Omental fat pad (tissue), 4 donors: ENCODE measurements around the gene RAB11FIP4. TPM values are rescaled to one million over a fixed set of nuclear protein-coding genes. Genes with fewer than 3 reads are reported as not detected.
A peak's percentile ranks its signal among the peaks of the same experiment; 100 is the strongest.

Source experiments
- ATAC-seq: fragments of 150-250 bp; one replicate; pipeline ENCODE4 v1.9.1; 2016; ENCODE audit warnings: mild to moderate bottlenecking, moderate library complexity; ENCODE audit not compliant: low FRiP score
- DNase-seq: peaks from one replicate; pipeline ENCODE4 v3.0.0-alpha.2; 2019; ENCODE audit warnings: low spot score
- total RNA-seq, 4 donors: library from RNA; depleted of rRNA; stranded (reverse); fragments of >200 nt; gene quantifications; one replicate each; pipeline ENCODE4 v1.1.0, GENCODE V29; 2016
- TF ChIP-seq, protein P1 (sequence below), 3 donors: fragments of 450-650 bp; IDR thresholded peaks; one replicate each; pipeline ENCODE4 v1.5.1; 2016 to 2017; ENCODE audit warnings: antibody characterized with exemption in 3 of 3, mild to moderate bottlenecking in 3 of 3, moderate library complexity in 2 of 3

The RAB11FIP4 gene
- total RNA-seq, 4 donors from 2014 or later: 2.8 to 12.0 (median 5.7) TPM

DNA sequence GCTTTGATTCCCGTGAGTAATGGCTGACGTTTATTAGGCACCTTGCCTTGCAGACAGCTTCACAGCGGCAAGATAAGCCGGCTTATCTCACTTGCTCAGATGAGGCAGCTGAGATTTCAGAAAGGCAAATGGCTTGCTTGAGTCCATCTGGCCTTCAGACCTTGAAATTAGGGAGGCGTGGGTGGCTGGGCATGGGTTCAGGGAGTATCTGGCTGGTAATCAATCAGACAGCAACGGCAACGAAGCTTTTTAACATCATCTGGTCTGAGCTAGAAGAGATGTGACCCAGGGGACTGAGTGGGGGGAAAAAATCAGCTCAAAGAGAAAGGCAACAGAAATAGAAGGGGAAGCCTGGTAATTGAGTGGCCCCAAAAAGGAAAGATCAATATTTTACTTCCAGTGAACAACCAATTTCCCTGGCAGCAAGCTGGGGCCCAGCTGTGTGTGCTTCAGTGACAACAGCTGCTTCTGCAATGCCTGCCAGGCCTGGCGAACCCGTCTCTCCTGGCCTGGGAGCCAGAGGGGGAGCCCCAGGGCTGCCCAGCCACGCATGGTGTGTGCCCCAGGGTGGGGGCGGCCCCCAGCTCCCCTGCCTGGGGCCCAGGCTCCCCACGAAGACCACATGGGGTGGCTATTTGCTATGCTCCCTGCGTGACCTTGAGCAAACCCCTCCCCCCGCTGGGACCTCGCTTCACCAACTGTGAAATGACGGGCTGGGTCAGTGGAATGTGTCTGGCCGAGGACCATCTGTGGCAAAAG is 34.0 kb downstream of the RAB11FIP4 start:
- DNase-seq: no peak
- ATAC-seq: peak; percentile 58
- TF ChIP-seq, protein P1, sequence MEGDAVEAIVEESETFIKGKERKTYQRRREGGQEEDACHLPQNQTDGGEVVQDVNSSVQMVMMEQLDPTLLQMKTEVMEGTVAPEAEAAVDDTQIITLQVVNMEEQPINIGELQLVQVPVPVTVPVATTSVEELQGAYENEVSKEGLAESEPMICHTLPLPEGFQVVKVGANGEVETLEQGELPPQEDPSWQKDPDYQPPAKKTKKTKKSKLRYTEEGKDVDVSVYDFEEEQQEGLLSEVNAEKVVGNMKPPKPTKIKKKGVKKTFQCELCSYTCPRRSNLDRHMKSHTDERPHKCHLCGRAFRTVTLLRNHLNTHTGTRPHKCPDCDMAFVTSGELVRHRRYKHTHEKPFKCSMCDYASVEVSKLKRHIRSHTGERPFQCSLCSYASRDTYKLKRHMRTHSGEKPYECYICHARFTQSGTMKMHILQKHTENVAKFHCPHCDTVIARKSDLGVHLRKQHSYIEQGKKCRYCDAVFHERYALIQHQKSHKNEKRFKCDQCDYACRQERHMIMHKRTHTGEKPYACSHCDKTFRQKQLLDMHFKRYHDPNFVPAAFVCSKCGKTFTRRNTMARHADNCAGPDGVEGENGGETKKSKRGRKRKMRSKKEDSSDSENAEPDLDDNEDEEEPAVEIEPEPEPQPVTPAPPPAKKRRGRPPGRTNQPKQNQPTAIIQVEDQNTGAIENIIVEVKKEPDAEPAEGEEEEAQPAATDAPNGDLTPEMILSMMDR (IDR thresholded peaks at IDR 0.05): no peak

DNA sequence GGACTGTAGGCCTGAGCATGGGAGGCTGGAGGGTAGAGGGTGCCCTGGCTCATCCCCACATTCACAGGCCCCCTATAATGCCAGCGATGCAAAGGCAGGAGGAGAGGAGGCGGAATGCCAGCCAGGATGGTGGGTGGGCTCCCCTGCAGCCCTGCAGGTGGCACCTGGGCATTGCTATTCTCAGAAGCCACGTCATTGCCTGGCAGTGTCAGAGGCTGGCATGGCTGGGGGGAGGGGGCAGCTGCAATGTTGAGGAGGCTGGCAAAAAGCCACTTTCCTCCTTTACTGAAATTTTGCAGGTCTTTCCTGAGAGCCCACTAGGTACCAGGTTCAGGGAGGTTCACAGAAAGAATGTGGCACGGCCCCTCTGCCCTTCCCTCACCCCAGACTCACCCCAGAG is 36.2 kb downstream of the RAB11FIP4 start:
- DNase-seq: no peak
- TF ChIP-seq, protein P1 (IDR thresholded peaks at IDR 0.05): no peak
- no peak for ATAC-seq

DNA sequence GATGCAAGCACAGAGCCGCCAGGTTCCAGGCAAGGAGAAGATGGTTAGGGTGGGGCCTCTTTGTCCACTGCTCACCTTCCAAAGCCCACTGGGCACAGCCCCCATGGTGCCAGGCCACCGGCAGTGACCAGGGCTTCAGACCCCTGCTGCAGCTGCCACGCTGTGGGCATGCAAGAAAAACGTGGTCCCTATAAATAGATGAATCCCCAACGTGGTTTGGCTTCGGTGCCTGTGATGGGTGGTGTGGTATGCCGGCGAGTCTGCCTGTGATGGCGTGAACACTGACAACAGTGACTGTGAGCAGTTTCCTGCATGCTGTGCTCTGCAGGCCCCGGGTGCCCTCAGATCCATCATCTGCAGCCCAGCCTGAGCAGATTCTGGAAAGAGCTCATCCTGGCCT is 36.6 kb downstream of the RAB11FIP4 start:
- ATAC-seq (no peak), DNase-seq (no peak)
- TF ChIP-seq, protein P1 (IDR thresholded peaks at IDR 0.05): no peak

DNA sequence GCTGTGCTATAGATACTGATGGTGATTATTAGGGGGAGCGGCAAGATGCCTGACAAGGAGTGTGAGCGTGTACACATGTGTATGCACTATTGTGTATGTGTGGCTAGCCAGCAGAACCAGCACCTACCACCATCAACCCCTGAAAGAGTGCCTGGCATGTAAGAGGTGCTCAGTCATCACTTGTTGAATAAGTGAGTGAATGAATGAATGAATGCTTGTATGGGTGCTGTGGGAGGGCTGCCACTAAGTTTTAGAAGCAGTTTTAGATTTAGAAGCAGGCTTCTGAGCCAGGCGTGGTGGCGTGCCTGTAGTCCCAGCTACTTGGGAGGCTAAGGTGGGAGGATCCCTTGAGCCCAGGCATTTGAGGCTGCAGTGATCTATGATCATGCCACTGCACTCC is 37.0 kb downstream of the RAB11FIP4 start:
- TF ChIP-seq, protein P1 (IDR thresholded peaks at IDR 0.05): no peak
- no peak for ATAC-seq
- DNase-seq: no peak

DNA sequence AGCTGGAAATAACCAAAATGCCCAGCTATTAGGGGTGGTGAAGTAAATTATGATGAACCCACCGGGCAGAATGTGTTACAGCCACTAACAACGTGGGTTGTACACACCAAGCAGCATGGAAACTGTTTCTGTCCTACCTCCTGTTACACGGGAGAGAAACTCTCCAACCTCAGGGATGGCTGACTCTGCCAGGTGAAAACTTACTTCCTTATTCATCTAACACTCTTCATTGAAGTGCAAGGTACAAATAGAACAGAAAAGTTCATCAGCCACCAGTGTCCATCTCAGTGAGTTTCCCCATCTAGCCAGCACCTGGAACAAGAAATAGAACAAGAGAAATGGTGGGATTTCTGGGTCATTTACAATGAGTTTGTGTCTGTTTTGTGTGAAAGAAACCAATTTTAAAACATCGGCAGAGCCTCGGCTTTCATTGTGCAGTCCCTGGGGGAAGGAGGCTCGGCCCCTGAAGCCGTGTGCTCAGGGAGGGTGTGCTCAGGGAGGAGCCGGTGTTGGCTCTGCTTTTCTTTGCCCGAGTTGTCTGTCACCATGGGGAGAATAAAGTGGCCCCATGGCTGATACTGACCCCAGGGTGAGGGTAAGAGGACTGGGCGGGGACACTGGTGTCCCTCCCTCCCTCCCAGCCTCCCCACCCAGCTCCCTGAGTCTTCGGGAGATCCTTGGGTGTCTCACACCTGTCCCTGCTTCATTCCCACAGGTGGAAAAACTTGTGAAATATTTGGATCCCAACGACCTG is 39.8 kb downstream of the RAB11FIP4 start:
- no peak for DNase-seq
- TF ChIP-seq, protein P1 (IDR thresholded peaks at IDR 0.05): no peak
- no peak for ATAC-seq

DNA sequence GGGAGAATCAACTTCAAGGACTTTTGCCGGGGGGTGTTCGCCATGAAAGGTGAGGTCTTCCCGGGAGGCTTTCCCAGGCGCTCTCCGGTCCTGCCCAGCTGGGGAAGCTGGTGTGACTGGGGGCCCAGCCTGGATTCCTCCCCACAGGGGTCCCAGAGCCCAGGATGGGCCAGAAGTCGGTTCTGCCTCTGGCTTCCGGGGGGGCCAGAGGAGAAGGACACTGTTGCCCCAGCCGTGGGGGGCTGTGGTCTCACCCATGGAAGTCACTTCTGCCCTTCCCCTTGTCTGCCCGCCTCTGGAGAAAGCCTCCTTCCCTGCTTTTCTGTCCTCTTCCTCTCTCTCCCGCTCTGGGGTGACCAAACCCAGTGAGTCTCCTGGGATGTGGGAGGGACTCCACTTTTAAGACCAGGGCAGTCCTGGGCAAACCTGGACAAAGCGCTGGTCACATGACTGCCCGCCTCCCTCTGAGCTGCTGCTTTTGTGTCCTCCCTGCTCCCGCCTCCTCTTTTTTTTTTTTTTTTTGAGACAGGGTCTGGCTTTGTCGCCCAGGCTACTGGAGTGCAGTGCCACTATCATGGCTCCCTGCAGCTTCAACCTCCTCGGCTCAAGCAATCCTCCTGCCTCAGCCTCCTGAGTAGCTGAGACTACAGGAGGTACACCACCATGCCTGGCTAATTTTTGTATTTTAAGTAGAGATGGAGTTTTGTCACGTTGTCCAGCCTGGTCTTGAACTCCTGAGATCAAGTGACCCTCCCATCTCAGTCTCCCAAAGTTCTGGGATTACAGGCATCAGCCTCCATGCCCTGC is 40.6 kb downstream of the RAB11FIP4 start:
- no peak for ATAC-seq
- DNase-seq: no peak
- TF ChIP-seq, protein P1 (IDR thresholded peaks at IDR 0.05): no peak
